Measurements from ENCODE around the gene HABP2. TPM values are rescaled to one million over a fixed set of nuclear protein-coding genes. Genes with fewer than 3 reads are reported as not detected.
A peak's percentile ranks its signal among the peaks of the same experiment; 100 is the strongest.

The HABP2 gene
- total RNA-seq, 1 donor from 2014 or later: 112 TPM

DNA sequence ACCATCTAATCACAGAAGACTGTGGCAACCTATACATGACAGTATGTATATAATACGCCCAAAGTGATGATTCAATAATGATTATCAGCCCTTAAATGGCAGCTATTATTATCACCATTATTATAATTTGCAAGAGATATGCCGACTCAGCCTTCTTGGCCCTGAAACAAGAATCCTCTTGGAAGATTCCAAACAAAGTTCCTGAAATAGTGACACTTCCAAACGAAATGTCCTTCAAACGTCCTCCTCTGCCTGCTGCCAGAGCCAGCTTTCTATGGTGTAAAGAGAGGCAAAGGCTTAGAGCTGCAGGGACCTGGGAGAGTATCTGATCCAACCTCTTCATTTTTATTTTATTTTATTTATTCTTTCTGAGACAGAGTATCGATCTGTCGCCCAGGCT is 75.0 kb downstream of the HABP2 start:
- H3K27ac Mint-ChIP-seq: no peak overlapping the region
- peaks cover 25% of the 10 kb centered on the region for H3K4me1 Mint-ChIP-seq (ENCODE audit: low read depth)
- H3K4me3 Mint-ChIP-seq (ENCODE audit: low read depth): no peak overlapping the region
- TF ChIP-seq CTCF (IDR thresholded peaks at IDR 0.05; ENCODE audit: unreplicated experiment): no peak
- H3K36me3 Mint-ChIP-seq (ENCODE audit: insufficient read depth): no peaks in the 10 kb centered on the region
- no peak for DNase-seq (ENCODE audit: low spot score, unreplicated experiment)
- H3K27me3 Mint-ChIP-seq: peaks cover 37% of the 10 kb centered on the region
- no peaks in the 10 kb centered on the region for H3K9me3 Mint-ChIP-seq (ENCODE audit: low read depth)

DNA sequence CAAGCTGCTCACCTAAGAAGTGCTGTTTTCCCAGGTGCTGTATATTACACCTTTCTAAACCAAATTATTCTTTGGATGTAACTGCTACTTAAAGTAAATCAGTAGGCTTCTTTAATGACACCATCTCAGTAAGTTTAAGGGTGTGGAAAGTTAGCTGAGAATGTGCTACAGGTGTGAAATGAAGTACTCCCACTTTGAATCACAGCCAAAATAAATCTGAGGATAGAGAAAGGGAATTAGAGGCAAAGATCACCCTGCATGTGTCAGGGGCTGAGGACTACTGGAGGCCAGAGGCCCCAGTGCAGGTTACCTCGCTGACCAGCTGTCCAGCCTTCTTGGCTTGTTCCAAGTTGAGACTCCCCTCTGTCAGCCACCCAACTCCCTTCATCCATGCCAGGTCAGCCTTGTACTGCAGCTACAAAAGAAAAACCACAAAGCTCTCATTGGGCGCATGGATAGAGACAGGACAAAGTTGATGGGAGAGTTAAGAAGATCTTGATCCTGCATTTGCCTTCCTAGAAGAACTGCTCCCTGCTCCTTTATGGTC is 75.8 kb downstream of the HABP2 start:
- Mint-ChIP-seq H3K36me3 (ENCODE audit: insufficient read depth) (no peaks in the 10 kb centered on the region), H3K4me1 (ENCODE audit: low read depth) (peaks cover 27% of the 10 kb centered on the region), H3K9me3 (ENCODE audit: low read depth) (no peaks in the 10 kb centered on the region), H3K27ac (no peak overlapping the region), H3K4me3 (ENCODE audit: low read depth) (no peak overlapping the region), H3K27me3 (peaks cover 31% of the 10 kb centered on the region)
- DNase-seq (ENCODE audit: low spot score, unreplicated experiment): no peak
- no peak for TF ChIP-seq CTCF (IDR thresholded peaks at IDR 0.05; ENCODE audit: unreplicated experiment)

GRCh38 chr10:113630929-113631533 is 78.2 kb downstream of the HABP2 start:
- Mint-ChIP-seq H3K27me3 (peaks cover 17% of the 10 kb centered on the region), H3K4me1 (ENCODE audit: low read depth) (peaks cover 24% of the 10 kb centered on the region), H3K36me3 (ENCODE audit: insufficient read depth) (no peaks in the 10 kb centered on the region), H3K9me3 (ENCODE audit: low read depth) (peaks cover 8% of the 10 kb centered on the region), H3K4me3 (ENCODE audit: low read depth) (no peak overlapping the region), H3K27ac (peak overlapping the region; percentile 76)
- DNase-seq (ENCODE audit: low spot score, unreplicated experiment): no peak
- no peak for TF ChIP-seq CTCF (IDR thresholded peaks at IDR 0.05; ENCODE audit: unreplicated experiment)

DNA sequence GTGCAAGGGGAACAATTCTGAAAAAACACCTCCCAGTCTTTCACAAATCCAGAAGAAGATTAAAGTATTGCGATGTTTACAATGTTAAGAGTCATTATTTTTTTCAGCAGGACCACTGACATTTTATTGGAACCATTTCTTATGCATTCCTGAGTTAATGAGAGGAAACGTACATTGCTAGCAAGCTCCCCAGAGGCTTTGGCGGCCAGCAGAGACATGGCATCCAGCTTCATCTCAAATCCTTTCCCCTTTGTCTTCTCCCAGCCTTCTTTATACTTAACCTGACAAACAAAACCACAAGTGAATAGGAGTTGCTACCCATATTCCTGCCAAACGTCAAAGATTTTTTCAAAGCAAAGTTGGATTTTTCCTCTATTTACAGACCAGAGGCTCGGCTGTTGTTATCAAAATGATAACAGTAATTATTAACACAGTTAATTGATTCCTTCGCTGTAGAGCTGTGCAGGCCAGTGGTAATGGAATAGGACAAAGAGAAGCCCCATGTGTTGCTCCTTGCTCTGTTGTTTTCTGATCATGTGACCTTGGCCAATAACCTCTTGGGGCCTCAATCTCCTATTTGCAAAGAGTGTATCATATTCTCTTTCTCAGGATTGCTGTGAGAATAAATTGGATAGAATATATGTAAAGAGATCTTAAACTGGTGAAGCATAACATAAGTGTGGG is 79.0 kb downstream of the HABP2 start:
- Mint-ChIP-seq H3K9me3 (ENCODE audit: low read depth) (peaks cover 8% of the 10 kb centered on the region), H3K27me3 (peaks cover 15% of the 10 kb centered on the region), H3K4me1 (ENCODE audit: low read depth) (peaks cover 24% of the 10 kb centered on the region), H3K36me3 (ENCODE audit: insufficient read depth) (no peaks in the 10 kb centered on the region), H3K27ac (peak overlapping the region; percentile 76), H3K4me3 (ENCODE audit: low read depth) (peak overlapping the region; percentile 8)
- no peak for TF ChIP-seq CTCF (IDR thresholded peaks at IDR 0.05; ENCODE audit: unreplicated experiment)
- no peak for DNase-seq (ENCODE audit: low spot score, unreplicated experiment)

Other genes with a start within 250 kb of the HABP2 start
- gene NRAP, start 111.0 kb downstream of the HABP2 start, total RNA-seq: 0.04 TPM in 1 of 2 replicates, not detected in the other
- gene CASP7, start 126.9 kb downstream of the HABP2 start, total RNA-seq: 11.6 and 12.8 TPM in 2 replicates
- not detected in 2 replicates for gene PLEKHS1, start 198.6 kb downstream of the HABP2 start, total RNA-seq